Occipital lobe (tissue), 2 donors: ENCODE data around the gene MET. TPM values are rescaled to one million over a fixed set of nuclear protein-coding genes. Genes with fewer than 3 reads are reported as not detected.
"Not testable (repeated sequence)": the region's sequence is repeated elsewhere in the genome, so short reads cannot be mapped to it uniquely, and the experiment has no call there.

Source experiments
- DNase-seq: peaks from one replicate; lab custom pipeline; 2025; lab: John Stamatoyannopoulos, UW
- total RNA-seq: library from RNA; depleted of rRNA; stranded (reverse); fragments of >200 nt; gene quantifications from one replicate; pipeline ENCODE4 v1.2.3, GENCODE V29; 2014

MET gene
- total RNA-seq, 1 donor from 2014 or later, result 65.5 TPM

GRCh38 chr7:116751070-116751469 lies 79.1 kb downstream of the MET start:
- not testable (repeated sequence) for DNase-seq

DNA sequence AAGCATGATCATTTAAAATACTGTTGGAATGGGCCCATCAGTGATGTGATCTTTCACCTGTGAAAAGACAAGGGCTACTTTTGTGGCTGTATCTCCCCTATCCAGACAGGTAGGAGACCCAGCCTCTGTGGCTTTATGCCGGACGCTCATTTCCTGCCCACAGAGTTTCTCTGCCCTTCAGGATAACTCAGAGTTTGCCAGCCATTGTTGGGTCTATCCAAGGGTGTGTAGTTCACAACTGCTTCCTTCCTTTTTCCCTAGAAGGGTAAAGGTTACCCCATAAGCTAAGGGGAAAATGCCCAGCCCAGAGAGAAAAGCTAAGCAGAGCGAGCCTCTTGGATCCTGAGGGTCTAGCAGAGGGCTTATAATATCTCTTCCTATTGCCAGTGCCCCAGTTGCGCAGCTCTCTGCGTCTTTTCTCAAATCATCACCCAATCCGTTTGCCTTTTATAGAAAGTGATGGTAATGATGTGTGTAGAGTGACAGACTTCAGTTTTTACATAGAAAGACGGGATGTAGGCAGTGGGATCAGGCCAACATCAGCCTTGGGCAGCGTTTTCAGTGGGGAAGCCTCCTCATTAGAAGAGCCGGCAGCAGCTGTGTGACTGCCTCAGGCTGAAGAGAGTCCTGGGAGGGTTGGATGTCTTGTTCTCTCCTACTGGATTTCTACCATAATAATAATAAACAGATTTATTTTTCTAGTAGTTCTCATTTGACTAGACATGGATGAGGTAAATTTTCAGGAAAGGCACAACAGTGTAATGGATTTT lies 80.5 kb downstream of the MET start:
- no peak for DNase-seq

GRCh38 chr7:116753130-116753529 lies 81.1 kb downstream of the MET start:
- DNase-seq, result no peak

DNA sequence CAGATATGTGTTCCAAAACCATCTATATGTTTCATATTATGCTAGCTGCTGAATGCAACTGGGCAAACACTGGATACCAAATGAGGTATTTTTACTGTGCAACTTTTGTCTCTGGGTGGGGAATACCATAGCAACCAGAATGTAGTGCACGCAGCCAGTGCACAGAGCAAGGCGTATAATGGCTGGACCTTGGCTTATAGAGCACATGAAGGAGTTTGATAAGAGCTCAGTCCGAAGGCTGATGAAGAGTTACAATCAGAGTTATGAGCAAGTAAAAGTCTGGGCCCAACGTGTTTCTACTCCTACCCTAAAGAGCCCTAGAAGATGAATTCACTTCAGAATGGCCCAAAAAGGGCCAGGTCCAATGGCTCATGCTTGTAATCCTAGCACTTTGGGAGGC lies 82.2 kb downstream of the MET start:
- no peak for DNase-seq

- DNase-seq, result no peak
Observed at GRCh38 chr7:116757283-116757682, 85.3 kb downstream of the MET start.

- not testable (repeated sequence) for DNase-seq
Observed at GRCh38 chr7:116759642-116760041, 87.6 kb downstream of the MET start.

DNA sequence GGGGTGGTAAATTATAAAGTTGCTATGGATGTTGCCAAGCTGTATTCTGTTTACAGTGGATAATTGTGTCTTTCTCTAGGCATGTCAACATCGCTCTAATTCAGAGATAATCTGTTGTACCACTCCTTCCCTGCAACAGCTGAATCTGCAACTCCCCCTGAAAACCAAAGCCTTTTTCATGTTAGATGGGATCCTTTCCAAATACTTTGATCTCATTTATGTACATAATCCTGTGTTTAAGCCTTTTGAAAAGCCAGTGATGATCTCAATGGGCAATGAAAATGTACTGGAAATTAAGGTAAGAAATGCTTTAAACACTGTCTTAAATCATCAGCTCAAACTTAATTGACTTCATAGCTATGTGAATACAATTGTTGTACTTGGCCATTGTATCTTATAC lies 91.0 kb downstream of the MET start:
- no peak for DNase-seq

DNA sequence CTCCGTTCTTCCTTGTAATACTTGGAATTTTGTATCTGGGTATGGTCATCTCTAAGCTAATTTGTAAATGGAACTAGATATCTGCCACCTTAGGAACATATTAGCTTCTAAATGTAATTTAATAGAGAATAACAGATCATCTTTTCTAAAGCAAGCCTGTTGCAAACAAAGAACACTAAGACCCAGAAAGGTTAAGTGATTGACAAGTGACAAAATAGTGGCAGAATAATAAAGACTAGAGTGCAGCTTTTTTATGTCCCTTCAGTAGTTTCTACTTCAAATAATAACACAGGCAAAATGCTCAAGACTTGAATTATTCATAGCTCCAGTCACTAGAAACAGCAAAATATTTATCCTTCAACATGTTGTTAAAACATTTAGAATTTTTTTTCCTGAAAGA lies 91.7 kb downstream of the MET start:
- no peak for DNase-seq

GRCh38 chr7:116766881-116767280 lies 94.9 kb downstream of the MET start:
- no peak for DNase-seq

- no peak for DNase-seq
Observed at GRCh38 chr7:116769546-116769945, 97.5 kb downstream of the MET start.

- no peak for DNase-seq
Observed at GRCh38 chr7:116770941-116771340, 98.9 kb downstream of the MET start.

GRCh38 chr7:116771640-116772039 lies 99.6 kb downstream of the MET start:
- DNase-seq, result no peak

DNA sequence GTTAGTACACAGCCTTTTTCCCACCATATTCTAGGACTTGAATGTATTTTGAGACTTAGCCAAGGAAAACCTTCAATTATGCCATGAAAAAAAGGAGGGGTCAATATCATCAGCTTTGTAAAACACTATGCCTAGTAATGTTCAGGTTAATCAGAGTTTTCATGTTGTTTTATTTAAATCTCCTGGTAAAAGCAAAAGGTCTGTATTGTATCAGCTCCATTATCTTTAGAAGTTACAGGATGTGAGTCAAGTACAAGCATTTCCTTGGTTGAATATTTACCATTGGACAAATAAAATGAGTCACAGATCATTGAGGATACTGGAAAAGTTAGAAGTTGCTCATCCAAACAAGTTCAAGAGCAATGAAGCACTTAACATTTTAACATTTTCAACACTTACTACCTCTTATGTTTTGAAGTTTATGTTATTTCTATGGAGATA lies 100.4 kb downstream of the MET start:
- no peak for DNase-seq

- no peak for DNase-seq
Observed at GRCh38 chr7:116772926-116773749, 101.1 kb downstream of the MET start.

DNA sequence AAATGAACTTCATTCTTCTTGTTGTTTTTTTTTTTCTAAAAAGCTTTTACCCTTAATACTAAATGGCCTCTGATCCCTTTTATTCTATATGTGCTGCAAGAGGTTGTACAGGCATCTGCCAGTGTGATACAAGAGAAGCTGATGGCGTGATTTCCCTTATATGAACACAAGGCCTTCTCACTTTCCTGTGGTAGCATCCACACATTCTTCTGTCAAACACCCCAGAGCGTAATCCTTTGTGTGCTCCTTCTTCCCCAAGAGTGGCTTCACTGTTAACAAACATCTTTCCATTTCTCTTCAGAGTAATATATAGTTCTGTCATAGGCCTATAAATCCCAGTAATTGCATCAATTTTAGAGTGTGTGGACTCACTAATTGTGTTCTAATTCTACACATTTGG lies 104.0 kb downstream of the MET start:
- DNase-seq, result no peak

GRCh38 chr7:116776610-116777289 lies 104.8 kb downstream of the MET start:
- no peak for DNase-seq

DNA sequence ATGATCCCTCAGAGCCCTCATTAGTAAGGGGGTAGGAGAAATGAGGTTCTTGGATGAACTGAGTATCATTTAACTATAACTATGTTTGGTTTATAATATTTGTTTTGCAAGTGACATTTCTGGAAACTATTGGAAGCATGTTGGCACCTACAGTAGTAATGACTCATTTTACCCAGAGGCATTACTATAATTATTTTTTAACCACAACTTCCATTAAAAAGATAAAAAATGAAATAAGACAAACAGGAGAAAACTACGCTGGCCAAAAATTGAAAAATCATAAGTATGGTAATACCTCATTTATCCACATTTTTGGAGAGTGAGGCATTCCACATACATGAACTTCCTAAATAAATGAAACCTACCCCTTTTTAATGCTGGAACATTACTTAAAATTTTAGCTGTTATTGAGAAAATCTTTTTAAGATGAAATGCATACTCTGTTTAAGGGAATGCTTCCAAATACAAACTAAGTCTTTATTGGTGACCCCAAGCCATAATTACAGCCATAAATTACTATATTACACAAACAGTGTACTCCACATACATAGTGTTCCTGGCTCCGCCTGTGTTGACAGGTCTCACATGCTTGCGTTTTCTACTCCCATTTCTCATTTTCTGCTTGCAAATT lies 105.8 kb downstream of the MET start:
- no peak for DNase-seq

DNA sequence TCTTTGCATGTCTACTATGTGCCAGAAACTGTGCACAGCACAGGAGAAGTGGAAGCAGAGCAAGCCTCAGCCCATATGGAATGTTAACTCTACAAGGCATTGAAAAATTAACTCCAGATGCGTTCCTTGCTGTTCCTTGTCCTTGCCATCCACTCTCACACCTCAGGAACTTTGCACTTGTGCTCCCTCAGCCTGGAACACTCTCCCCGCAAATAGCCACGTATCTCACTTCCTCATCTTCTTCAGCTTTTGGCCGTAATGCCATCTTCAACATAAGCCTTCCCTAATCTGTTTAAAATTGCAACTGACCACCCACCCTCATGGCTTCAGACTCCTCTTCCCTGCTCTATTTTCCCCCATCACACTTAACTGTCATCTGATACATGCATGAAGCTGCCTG lies 107.2 kb downstream of the MET start:
- DNase-seq, result no peak

GRCh38 chr7:116779931-116780330 lies 107.9 kb downstream of the MET start:
- no peak for DNase-seq

DNA sequence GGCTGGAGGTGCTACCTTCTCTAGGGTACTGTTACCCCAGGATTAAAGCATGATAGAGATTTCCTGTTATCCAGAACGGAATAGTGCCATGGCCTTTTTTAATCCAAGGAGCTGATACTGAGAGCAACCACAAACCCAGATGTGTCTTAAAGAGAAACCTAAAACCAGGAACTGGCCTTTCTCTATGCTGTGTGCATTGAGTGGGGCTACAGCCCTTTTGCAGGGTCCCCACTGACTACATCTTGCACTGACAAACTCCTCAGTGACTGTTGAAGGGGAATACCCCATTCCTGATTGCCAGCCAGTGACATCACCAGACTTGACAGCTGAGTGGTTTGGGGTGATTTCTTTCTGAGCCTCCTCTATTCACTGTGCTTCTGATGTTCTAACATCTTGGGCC lies 108.5 kb downstream of the MET start:
- no peak for DNase-seq

DNA sequence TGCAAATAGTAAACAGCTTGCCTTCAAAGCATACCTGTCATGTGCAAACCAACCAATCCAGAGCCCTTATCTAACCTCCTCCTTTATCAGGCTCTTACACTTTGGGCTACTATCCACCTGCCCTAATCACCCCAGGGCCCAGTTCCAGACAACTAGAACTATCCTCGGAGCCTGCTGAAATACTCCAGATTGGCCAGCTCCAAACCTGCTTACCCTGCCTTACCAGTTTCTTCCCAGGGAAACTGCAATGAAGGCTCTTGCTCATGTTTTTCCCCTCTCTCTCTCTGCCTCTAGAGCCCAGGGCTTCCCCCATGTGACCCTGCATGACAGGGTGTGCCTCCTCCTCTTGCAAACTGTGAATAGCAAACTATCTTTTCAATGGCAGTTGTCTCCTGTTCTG lies 109.0 kb downstream of the MET start:
- no peak for DNase-seq

DNA sequence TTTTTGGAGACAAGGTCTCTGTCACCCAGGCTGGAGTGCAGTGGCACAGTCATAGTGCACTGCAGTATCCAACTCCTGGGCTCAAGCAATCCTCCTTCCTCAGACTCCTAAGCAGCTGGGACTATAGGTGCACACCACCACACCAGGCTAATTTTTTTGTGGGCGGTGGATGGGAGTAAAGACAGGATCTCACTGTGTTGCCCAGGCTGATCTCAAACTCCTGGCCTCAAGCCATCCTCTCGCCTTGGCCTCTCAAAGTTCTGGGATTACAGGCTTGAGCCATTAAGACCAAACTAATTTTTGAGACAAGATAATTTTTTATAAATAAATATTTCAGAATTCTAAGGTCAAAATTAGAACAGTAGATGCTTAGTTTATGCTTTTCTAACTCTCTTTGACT lies 109.6 kb downstream of the MET start:
- no peak for DNase-seq
